ENCODE measurements around the gene PCGF1. TPM values are rescaled to one million over a fixed set of nuclear protein-coding genes. Genes with fewer than 3 reads are reported as not detected.

The PCGF1 gene
- total and polyA plus RNA-seq, 9 of the 15 experiments (the other 6 are each of a cell fraction or from before 2014, with no cell fraction given) = 20.3 to 45.7 (median 29.3) TPM

DNA sequence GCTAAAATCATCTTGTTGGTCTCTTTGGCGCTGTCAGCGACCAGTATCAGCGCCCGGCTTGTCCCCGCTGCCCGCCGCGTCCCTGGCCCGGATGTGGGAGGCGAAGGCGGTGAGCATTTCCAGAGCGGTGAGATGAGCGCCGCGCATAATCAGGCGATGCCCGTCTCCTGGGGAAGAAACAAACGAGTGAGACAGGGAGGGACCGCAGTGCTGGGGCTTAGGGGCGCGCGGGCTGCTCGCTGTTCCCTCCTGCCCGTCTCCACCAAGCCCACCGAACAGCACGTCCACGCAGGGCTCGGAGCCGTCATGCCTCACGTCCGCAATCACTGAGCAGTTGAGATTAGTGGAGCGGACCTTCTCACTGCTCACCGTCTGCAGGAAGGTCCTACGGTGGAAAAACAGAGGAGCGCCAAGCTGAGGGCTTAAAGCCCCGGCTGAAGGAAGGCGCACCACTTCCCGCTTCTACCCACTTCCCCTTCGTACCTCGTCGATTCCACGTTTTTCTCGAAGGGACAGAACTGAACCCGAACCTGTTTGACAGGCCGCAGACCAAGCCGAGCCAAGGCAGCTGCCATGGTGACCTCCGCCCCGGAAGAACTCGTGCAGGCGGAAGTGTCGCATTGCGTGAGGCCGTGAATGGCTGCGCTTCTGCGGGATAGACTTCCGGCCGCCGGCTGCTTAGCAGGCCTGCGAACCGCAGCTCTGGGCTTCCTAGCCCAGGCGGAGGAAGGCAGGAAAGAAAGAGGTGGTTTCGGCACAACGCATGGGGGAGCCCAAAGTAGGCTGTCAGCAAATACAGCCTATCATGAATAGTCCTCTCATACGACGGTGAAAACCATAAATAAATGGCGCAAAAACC, 35.2 kb downstream of the PCGF1 start, which contains the start of gene MRPL53:
TSS of gene MRPL53 (minus strand) at position 595 of the 859 bp plus-strand sequence. CDS start at position 575, 20 bp downstream.
- H3K27ac ChIP-seq (ENCODE audit: extremely low read depth, low read depth, low read length) = peak within 1 kb of the TSS; percentile 95
- DNase-seq (ENCODE audit: extremely low read depth in 1 of 4, low spot score in 3 of 4) (peak; percentile 80 to 97 (median 80)), ATAC-seq (peak; percentile 93), FAIRE-seq (peak; percentile 90)
- BruUV-seq (replicated peaks) = TSS peak; percentile 91
- H3K4me1 ChIP-seq (replicated peaks in 1 of 2; ENCODE audit: control insufficient read depth in 2 of 2, insufficient read depth in 2 of 2, low read length in 2 of 2) = peaks cover 12 to 16% of the 10 kb centered on the region in 2 experiments; a peak in 3 of 5 replicates
- ChIA-PET POLR2A (interaction anchor here (0.6 to 4.0 kb wide), 6 partner anchors 10 to 1056 kb away, joined by 3 to 28 read pairs (median 4); partner anchors contain the start of genes AUP1, CCDC142, HTRA2 and TTC31), CTCF (ENCODE audit: low intra/inter-chr PET ratio) (interaction anchor here (0.7 kb wide), 1 partner anchor 1887 kb away, joined by 3 read pairs; no protein-coding TSS in a partner anchor)
- intact Hi-C loops (cut with micrococcal nuclease) (loop anchor here (5.0 kb wide), 1 partner anchor 75 kb away; no protein-coding TSS in a partner anchor), in situ Hi-C loops (cut with MboI) (no loop called here)
- H3K4me3 ChIP-seq = peak within 1 kb of the TSS; percentile 83
- WGBS (ENCODE audit: insufficient coverage, low coverage, missing lambda C conversion rate) = under 1% methylated on average over 59 of the region's 66 CpGs
- no peaks in the 10 kb centered on the region for H3K9me3 ChIP-seq (replicated peaks; ENCODE audit: control insufficient read depth, insufficient read depth, low read depth, low read length)
- peaks cover 13% of the 10 kb centered on the region; the same call in 2 of the 3 replicates for H3K79me2 ChIP-seq (ENCODE audit: control insufficient read depth, insufficient read depth, low read length)
- peak within 1 kb of the TSS; percentile 99 for H3K4me2 ChIP-seq (ENCODE audit: insufficient read depth, low read length)
- peaks cover 20% of the 10 kb centered on the region; the same call in 2 of the 3 replicates for H3K36me3 ChIP-seq (ENCODE audit: control insufficient read depth, insufficient read depth, low read length)
- H3K9me1 ChIP-seq (ENCODE audit: control insufficient read depth, insufficient read depth, low read length) = peaks cover 4% of the 10 kb centered on the region
- H3K9ac ChIP-seq (ENCODE audit: insufficient read depth in 1 of 2, low read depth in 2 of 2, low read length in 2 of 2) = peak within 1 kb of the TSS; percentile 88 to 95
- H3K27me3 ChIP-seq (ENCODE audit: control insufficient read depth in 2 of 2, insufficient read depth in 2 of 2, low read length in 2 of 2) = no peaks in the 10 kb centered on the region
- peak within 1 kb of the TSS; percentile 97 for H2AFZ ChIP-seq (ENCODE audit: low read depth, low read length)
- H4K20me1 ChIP-seq (replicated peaks; ENCODE audit: control insufficient read depth, insufficient read depth, low read length) = no peaks in the 10 kb centered on the region
- TF ChIP-seq ESRRA (IDR thresholded peaks at IDR 0.05; ENCODE audit: borderline replicate concordance, low read depth) (peak; percentile 66), JUNB (CRISPR knock-in tag; conservative IDR thresholded peaks at IDR 0.05) (no peak), ERF (CRISPR knock-in tag; IDR thresholded peaks at IDR 0.05) (peak; percentile 75; the same call in 1 of the 2 replicates), OTX1 (CRISPR knock-in tag; IDR thresholded peaks at IDR 0.05) (peak; percentile 46; the same call in 1 of the 2 replicates), YY1 (IDR thresholded peaks at IDR 0.05; ENCODE audit: borderline replicate concordance in 1 of 3, control insufficient read depth in 1 of 3, extremely low read depth in 1 of 3, insufficient read depth in 3 of 3, insufficient read length in 1 of 3, insufficient replicate concordance in 2 of 3, low read depth in 1 of 3, low read length in 2 of 3) (peak; percentile 73 to 95 (median 92)), SMARCA4 (IDR thresholded peaks at IDR 0.05) (no peak), HDGF (IDR thresholded peaks at IDR 0.05) (no peak), ZNF121 (CRISPR knock-in tag; conservative IDR thresholded peaks at IDR 0.05) (no peak), STAG1 (CRISPR knock-in tag; IDR thresholded peaks at IDR 0.05; ENCODE audit: borderline replicate concordance) (no peak), ZNF263 (CRISPR knock-in tag; IDR thresholded peaks at IDR 0.05; ENCODE audit: borderline replicate concordance) (no peak), NBN (IDR thresholded peaks at IDR 0.05; ENCODE audit: low read depth) (peak; percentile 57; the same call in 1 of the 2 replicates), CHD1 (IDR thresholded peaks at IDR 0.05; ENCODE audit: low read length) (no peak)
- TF ChIP-seq, protein P1, sequence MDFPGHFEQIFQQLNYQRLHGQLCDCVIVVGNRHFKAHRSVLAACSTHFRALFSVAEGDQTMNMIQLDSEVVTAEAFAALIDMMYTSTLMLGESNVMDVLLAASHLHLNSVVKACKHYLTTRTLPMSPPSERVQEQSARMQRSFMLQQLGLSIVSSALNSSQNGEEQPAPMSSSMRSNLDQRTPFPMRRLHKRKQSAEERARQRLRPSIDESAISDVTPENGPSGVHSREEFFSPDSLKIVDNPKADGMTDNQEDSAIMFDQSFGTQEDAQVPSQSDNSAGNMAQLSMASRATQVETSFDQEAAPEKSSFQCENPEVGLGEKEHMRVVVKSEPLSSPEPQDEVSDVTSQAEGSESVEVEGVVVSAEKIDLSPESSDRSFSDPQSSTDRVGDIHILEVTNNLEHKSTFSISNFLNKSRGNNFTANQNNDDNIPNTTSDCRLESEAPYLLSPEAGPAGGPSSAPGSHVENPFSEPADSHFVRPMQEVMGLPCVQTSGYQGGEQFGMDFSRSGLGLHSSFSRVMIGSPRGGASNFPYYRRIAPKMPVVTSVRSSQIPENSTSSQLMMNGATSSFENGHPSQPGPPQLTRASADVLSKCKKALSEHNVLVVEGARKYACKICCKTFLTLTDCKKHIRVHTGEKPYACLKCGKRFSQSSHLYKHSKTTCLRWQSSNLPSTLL (IDR thresholded peaks at IDR 0.05) = no peak
- TF ChIP-seq, protein P2, sequence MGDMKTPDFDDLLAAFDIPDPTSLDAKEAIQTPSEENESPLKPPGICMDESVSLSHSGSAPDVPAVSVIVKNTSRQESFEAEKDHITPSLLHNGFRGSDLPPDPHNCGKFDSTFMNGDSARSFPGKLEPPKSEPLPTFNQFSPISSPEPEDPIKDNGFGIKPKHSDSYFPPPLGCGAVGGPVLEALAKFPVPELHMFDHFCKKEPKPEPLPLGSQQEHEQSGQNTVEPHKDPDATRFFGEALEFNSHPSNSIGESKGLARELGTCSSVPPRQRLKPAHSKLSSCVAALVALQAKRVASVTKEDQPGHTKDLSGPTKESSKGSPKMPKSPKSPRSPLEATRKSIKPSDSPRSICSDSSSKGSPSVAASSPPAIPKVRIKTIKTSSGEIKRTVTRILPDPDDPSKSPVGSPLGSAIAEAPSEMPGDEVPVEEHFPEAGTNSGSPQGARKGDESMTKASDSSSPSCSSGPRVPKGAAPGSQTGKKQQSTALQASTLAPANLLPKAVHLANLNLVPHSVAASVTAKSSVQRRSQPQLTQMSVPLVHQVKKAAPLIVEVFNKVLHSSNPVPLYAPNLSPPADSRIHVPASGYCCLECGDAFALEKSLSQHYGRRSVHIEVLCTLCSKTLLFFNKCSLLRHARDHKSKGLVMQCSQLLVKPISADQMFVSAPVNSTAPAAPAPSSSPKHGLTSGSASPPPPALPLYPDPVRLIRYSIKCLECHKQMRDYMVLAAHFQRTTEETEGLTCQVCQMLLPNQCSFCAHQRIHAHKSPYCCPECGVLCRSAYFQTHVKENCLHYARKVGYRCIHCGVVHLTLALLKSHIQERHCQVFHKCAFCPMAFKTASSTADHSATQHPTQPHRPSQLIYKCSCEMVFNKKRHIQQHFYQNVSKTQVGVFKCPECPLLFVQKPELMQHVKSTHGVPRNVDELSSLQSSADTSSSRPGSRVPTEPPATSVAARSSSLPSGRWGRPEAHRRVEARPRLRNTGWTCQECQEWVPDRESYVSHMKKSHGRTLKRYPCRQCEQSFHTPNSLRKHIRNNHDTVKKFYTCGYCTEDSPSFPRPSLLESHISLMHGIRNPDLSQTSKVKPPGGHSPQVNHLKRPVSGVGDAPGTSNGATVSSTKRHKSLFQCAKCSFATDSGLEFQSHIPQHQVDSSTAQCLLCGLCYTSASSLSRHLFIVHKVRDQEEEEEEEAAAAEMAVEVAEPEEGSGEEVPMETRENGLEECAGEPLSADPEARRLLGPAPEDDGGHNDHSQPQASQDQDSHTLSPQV (IDR thresholded peaks at IDR 0.05) = peak; percentile 87

Measured in K562 (cell line).